Suprapubic skin (tissue), 4 donors: ENCODE data around the gene TAF1B. TPM values are rescaled to one million over a fixed set of nuclear protein-coding genes. Genes with fewer than 3 reads are reported as not detected.

ENCODE experiments used
- DNase-seq, 2 donors: peaks; one replicate each; pipeline ENCODE4 v3.0.0-alpha.2; 2019; ENCODE audit warnings: low spot score in 2 of 2
- H3K27ac ChIP-seq: fragments of 200-600 bp; sonication (generic); one replicate; pipeline ENCODE4 v1.5.1; 2019
- H3K27me3 ChIP-seq: fragments of 200-600 bp; sonication (generic); one replicate; pipeline ENCODE4 v1.5.1; 2019
- H3K36me3 ChIP-seq: fragments of 200-600 bp; sonication (generic); one replicate; pipeline ENCODE4 v1.5.1; 2019
- H3K4me1 ChIP-seq: fragments of 200-600 bp; sonication (generic); one replicate; pipeline ENCODE4 v1.5.1; 2019
- H3K4me3 ChIP-seq: fragments of 200-600 bp; sonication (generic); one replicate; pipeline ENCODE4 v1.5.1; 2019; ENCODE audit warnings: mild to moderate bottlenecking
- H3K9me3 ChIP-seq: fragments of 200-600 bp; sonication (generic); one replicate; pipeline ENCODE4 v1.5.1; 2019
- CTCF ChIP-seq, 2 donors: fragments of 200-600 bp in 1 of 2; fragments of 450-650 bp in 1 of 2; sonication (generic) in 1 of 2; IDR thresholded peaks; one replicate each; pipeline ENCODE4 v1.5.1; 2016 to 2019; ENCODE audit warnings: antibody characterized with exemption in 2 of 2, mild to moderate bottlenecking in 1 of 2, moderate library complexity in 1 of 2
- EP300 ChIP-seq: sonication (generic); formaldehyde crosslinking; IDR thresholded peaks from one replicate; pipeline ENCODE4 v1.6.1; 2017; ENCODE audit warnings: antibody characterized with exemption
- POLR2A ChIP-seq, 2 donors: fragments of 450-650 bp; IDR thresholded peaks; one replicate each; pipeline ENCODE4 v1.6.1; 2017; ENCODE audit warnings: antibody characterized with exemption in 2 of 2, mild to moderate bottlenecking in 2 of 2, moderate library complexity in 2 of 2
- POLR2AphosphoS5 ChIP-seq, 3 donors: sonication (generic); formaldehyde crosslinking; IDR thresholded peaks; one replicate each; pipeline ENCODE4 v1.6.1; 2017; ENCODE audit warnings: antibody characterized with exemption in 3 of 3
- WGBS: methylation state at CpG from one replicate; pipeline ENCODE4 v1.1.5; 2018; 5-methylcytosine and 5-hydroxymethylcytosine counted together
- total RNA-seq, 4 donors: library from RNA; depleted of rRNA; stranded (reverse); fragments of >200 nt; gene quantifications; one replicate each; pipeline ENCODE4 v1.1.0, GENCODE V29; 2016

TAF1B gene
- total RNA-seq, 4 donors from 2014 or later, result 12.7 to 24.0 (median 18.0) TPM

- Histone ChIP-seq H3K27ac (peak overlapping the region; percentile 82), H3K4me3 (no peak overlapping the region), H3K4me1 (peaks cover 58% of the 10 kb centered on the region), H3K36me3 (no peaks in the 10 kb centered on the region), H3K9me3 (no peaks in the 10 kb centered on the region), H3K27me3 (no peaks in the 10 kb centered on the region)
- 65% methylated on average over 12 of the region's 19 CpGs for WGBS
- TF ChIP-seq EP300 (no peak), POLR2A (IDR thresholded peaks at IDR 0.05) (no peak), CTCF (IDR thresholded peaks at IDR 0.05) (no peak), POLR2AphosphoS5 (IDR thresholded peaks at IDR 0.05) (no peak)
- DNase-seq, result peak in 1 of 2 donors; percentile 60
These were observed 34.8 kb upstream of the TAF1B start for GRCh38 chr2:9808334-9809063.

GRCh38 chr2:9809064-9809356 is 34.3 kb upstream of the TAF1B start:
- H3K4me1 ChIP-seq, result peaks cover 61% of the 10 kb centered on the region
- H3K9me3 ChIP-seq, result no peaks in the 10 kb centered on the region
- DNase-seq, result peak; percentile 72 to 76
- H3K36me3 ChIP-seq, result no peaks in the 10 kb centered on the region
- peak overlapping the region; percentile 82 for H3K27ac ChIP-seq
- TF ChIP-seq POLR2A (IDR thresholded peaks at IDR 0.05) (no peak), POLR2AphosphoS5 (IDR thresholded peaks at IDR 0.05) (peak in 2 of 3 donors; percentile 49 to 74)
- no CpG with 5 or more reads among the region's 4 CpGs for WGBS
- H3K4me3 ChIP-seq, result no peak overlapping the region
- H3K27me3 ChIP-seq, result no peaks in the 10 kb centered on the region

- Histone ChIP-seq H3K4me1 (peaks cover 67% of the 10 kb centered on the region), H3K9me3 (no peaks in the 10 kb centered on the region), H3K4me3 (no peak overlapping the region), H3K27me3 (no peaks in the 10 kb centered on the region), H3K27ac (peak overlapping the region; percentile 82), H3K36me3 (no peaks in the 10 kb centered on the region)
- 81% methylated on average over 5 of the region's 15 CpGs for WGBS
- TF ChIP-seq POLR2AphosphoS5 (IDR thresholded peaks at IDR 0.05) (peak in 1 of 3 donors; percentile 8), CTCF (IDR thresholded peaks at IDR 0.05) (no peak)
- DNase-seq, result peak; percentile 75 to 79
These were observed 33.7 kb upstream of the TAF1B start for GRCh38 chr2:9809448-9810088.

DNA sequence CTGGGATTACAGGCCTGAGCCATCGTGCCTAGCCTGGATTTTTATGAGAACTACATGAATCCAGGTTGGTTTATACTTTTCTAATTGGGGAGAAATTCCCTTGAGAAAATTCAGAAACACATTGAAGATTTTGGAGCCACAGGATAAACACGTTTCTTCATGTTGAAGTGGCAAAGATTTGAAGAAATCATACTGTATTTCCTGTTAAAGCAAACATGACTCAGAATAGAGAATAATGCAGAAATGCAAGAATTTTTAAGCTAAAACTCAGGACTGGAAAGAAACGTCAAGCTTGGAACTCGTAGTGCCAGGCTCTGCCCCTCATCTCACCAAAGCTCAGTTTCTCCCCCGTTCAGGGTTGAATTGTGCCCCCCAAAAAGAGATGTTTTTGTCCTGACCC is 32.1 kb upstream of the TAF1B start:
- no peak for DNase-seq
- no peaks in the 10 kb centered on the region for H3K27me3 ChIP-seq
- H3K36me3 ChIP-seq, result no peaks in the 10 kb centered on the region
- WGBS, result 66% methylated on average over 5 of the region's 5 CpGs
- peaks cover 57% of the 10 kb centered on the region for H3K4me1 ChIP-seq
- H3K27ac ChIP-seq, result no peak overlapping the region
- TF ChIP-seq POLR2A (IDR thresholded peaks at IDR 0.05), result no peak
- TF ChIP-seq POLR2AphosphoS5 (IDR thresholded peaks at IDR 0.05), result no peak
- TF ChIP-seq CTCF (IDR thresholded peaks at IDR 0.05), result no peak
- no peak for TF ChIP-seq EP300
- no peak overlapping the region for H3K4me3 ChIP-seq
- H3K9me3 ChIP-seq, result no peaks in the 10 kb centered on the region

DNA sequence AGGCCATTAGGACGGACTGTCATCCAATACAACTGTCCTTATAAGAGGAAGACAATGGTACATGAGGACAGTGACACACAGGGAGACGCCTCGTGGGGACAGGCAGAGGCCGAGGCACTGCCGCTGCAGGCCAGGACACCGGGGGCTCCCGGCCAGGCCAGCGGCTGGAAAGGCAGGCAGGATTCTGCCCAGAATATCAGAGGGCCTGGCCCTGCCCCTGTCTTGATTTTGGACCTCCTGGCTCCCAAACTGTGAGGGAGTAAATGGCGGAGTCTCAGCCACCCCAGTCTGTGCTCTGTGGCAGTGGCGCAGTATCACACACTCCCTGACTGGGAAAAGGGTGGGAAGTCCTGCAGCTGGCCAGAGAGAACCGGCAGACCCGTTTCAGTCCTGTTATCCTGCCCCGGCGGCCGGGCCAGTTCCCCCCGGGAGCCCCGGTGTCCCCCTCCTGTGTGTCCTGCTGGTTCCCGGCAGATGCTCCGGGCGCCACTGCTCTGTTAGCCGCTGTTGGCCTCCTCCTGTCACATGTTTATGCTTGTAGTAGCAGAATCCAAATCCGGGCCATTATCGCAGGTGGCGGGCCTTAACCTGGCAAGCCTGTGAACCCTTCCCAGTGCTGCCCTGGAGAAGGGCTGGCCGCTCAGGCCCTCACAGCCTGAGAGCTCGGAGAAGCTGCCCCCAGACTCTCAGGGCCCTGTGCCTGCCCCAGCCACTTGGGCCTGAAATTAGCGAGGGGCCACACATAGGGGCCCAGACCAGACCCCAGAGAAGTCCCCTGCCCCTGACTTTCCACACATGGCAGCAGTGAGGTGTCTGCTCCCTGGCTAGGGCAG is 31.4 kb upstream of the TAF1B start:
- peak overlapping the region; percentile 73 for H3K27ac ChIP-seq
- DNase-seq, result peak in 1 of 2 donors; percentile 71
- no peak for TF ChIP-seq POLR2A (IDR thresholded peaks at IDR 0.05)
- no peak for TF ChIP-seq EP300
- no peak for TF ChIP-seq CTCF (IDR thresholded peaks at IDR 0.05)
- TF ChIP-seq POLR2AphosphoS5 (IDR thresholded peaks at IDR 0.05), result no peak

More for the DNA sequence above, 31.4 kb upstream of the TAF1B start:
- Histone ChIP-seq H3K4me1 (peaks cover 54% of the 10 kb centered on the region), H3K36me3 (no peaks in the 10 kb centered on the region), H3K4me3 (no peak overlapping the region), H3K9me3 (no peaks in the 10 kb centered on the region), H3K27me3 (no peaks in the 10 kb centered on the region)
- 74% methylated on average over 22 of the region's 27 CpGs for WGBS
